Measurements from ENCODE around the gene GATM. TPM values are rescaled to one million over a fixed set of nuclear protein-coding genes. Genes with fewer than 3 reads are reported as not detected.

GATM gene
- total and polyA plus RNA-seq, 2 donors (not counting 1 experiment from before 2014, with no cell fraction given): 0.07 to 0.17 TPM

DNA sequence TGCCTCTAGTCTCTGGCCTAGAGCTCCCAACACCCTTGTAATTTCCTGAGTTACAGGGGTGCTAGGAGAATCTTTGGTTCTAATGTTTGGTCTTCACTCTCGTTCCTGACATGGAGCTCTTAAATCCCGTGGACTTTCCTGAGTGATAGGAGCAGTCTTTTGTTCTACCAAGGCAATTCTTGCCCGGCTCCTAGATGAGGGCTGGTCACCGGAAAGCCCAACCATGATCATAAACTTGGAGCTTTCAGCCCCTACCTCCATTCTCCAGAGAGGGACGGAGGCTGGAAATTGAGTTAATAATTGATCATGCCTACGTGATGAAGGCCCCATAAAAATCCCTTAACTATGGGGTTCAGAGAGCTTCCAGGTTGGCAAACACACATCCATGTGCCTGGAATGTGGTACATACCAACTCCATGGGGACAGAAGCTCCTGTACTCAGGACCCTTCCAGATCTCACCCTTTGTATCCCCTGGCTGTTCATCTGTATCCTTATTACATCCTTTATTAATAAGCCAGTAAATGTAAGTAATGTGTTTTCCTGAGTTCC, 18.8 kb upstream of the GATM start:
- H3K9ac ChIP-seq (ENCODE audit: insufficient read depth, low read length): no peak overlapping the region
- no peak overlapping the region for H3K4me2 ChIP-seq (ENCODE audit: extremely low read depth, insufficient read depth, low read length)
- no peaks in the 10 kb centered on the region for H3K4me1 ChIP-seq (ENCODE audit: control insufficient read depth, extremely low read depth, insufficient read depth, low read length)
- no peak overlapping the region for H2AFZ ChIP-seq (ENCODE audit: low read length)
- H4K20me1 ChIP-seq (ENCODE audit: control insufficient read depth, extremely low read depth, insufficient read depth, low read length): no peaks in the 10 kb centered on the region
- H3K9me3 ChIP-seq (ENCODE audit: control insufficient read depth, insufficient read depth, low read depth, low read length): no peaks in the 10 kb centered on the region
- H3K79me2 ChIP-seq (ENCODE audit: control insufficient read depth, insufficient read depth, low read length): no peaks in the 10 kb centered on the region
- H3K27ac ChIP-seq (ENCODE audit: insufficient read depth, low read length): no peak overlapping the region
- no peaks in the 10 kb centered on the region for H3K36me3 ChIP-seq (ENCODE audit: control insufficient read depth, insufficient read depth, low read length)
- no peak overlapping the region for H3K4me3 ChIP-seq (replicated peaks in 1 of 4; ENCODE audit: control extremely low read depth in 1 of 4, insufficient read depth in 1 of 4, low read depth in 3 of 4, low read length in 4 of 4)
- no peak for TF ChIP-seq EZH2 (IDR thresholded peaks at IDR 0.05; ENCODE audit: low read length, missing control alignments)
- TF ChIP-seq, protein P1, sequence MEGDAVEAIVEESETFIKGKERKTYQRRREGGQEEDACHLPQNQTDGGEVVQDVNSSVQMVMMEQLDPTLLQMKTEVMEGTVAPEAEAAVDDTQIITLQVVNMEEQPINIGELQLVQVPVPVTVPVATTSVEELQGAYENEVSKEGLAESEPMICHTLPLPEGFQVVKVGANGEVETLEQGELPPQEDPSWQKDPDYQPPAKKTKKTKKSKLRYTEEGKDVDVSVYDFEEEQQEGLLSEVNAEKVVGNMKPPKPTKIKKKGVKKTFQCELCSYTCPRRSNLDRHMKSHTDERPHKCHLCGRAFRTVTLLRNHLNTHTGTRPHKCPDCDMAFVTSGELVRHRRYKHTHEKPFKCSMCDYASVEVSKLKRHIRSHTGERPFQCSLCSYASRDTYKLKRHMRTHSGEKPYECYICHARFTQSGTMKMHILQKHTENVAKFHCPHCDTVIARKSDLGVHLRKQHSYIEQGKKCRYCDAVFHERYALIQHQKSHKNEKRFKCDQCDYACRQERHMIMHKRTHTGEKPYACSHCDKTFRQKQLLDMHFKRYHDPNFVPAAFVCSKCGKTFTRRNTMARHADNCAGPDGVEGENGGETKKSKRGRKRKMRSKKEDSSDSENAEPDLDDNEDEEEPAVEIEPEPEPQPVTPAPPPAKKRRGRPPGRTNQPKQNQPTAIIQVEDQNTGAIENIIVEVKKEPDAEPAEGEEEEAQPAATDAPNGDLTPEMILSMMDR (conservative IDR thresholded peaks at IDR 0.05 in 1 of 2, IDR thresholded peaks at IDR 0.05 in 1 of 2; ENCODE audit: low read depth in 1 of 2, low read length in 2 of 2): no peak
- no peak for DNase-seq (ENCODE audit: low read depth in 2 of 2)
- peaks cover 8% of the 10 kb centered on the region for H3K27me3 ChIP-seq (ENCODE audit: control insufficient read depth, insufficient read depth, low read length)

GRCh38 chr15:45395943-45396342, 17.6 kb upstream of the GATM start:
- no peak overlapping the region for H2AFZ ChIP-seq (ENCODE audit: low read length)
- DNase-seq (ENCODE audit: low read depth in 2 of 2): no peak
- H3K4me1 ChIP-seq (ENCODE audit: control insufficient read depth, extremely low read depth, insufficient read depth, low read length): no peaks in the 10 kb centered on the region
- H3K27ac ChIP-seq (ENCODE audit: insufficient read depth, low read length): no peak overlapping the region
- peaks cover 8% of the 10 kb centered on the region for H3K27me3 ChIP-seq (ENCODE audit: control insufficient read depth, insufficient read depth, low read length)
- H3K9me3 ChIP-seq (ENCODE audit: control insufficient read depth, insufficient read depth, low read depth, low read length): no peaks in the 10 kb centered on the region
- TF ChIP-seq, protein P1 (conservative IDR thresholded peaks at IDR 0.05 in 1 of 2, IDR thresholded peaks at IDR 0.05 in 1 of 2; ENCODE audit: low read depth in 1 of 2, low read length in 2 of 2): no peak
- no peak for TF ChIP-seq EZH2 (IDR thresholded peaks at IDR 0.05; ENCODE audit: low read length, missing control alignments)
- H4K20me1 ChIP-seq (ENCODE audit: control insufficient read depth, extremely low read depth, insufficient read depth, low read length): no peaks in the 10 kb centered on the region
- no peaks in the 10 kb centered on the region for H3K79me2 ChIP-seq (ENCODE audit: control insufficient read depth, insufficient read depth, low read length)
- H3K36me3 ChIP-seq (ENCODE audit: control insufficient read depth, insufficient read depth, low read length): no peaks in the 10 kb centered on the region
- no peak overlapping the region for H3K4me3 ChIP-seq (replicated peaks in 1 of 4; ENCODE audit: control extremely low read depth in 1 of 4, insufficient read depth in 1 of 4, low read depth in 3 of 4, low read length in 4 of 4)
- no peak overlapping the region for H3K4me2 ChIP-seq (ENCODE audit: extremely low read depth, insufficient read depth, low read length)
- no peak overlapping the region for H3K9ac ChIP-seq (ENCODE audit: insufficient read depth, low read length)

GRCh38 chr15:45394681-45395080, 16.3 kb upstream of the GATM start:
- Histone ChIP-seq H2AFZ (ENCODE audit: low read length) (no peak overlapping the region), H3K36me3 (ENCODE audit: control insufficient read depth, insufficient read depth, low read length) (no peaks in the 10 kb centered on the region), H3K4me2 (ENCODE audit: extremely low read depth, insufficient read depth, low read length) (no peak overlapping the region), H3K4me3 (replicated peaks in 1 of 4; ENCODE audit: control extremely low read depth in 1 of 4, insufficient read depth in 1 of 4, low read depth in 3 of 4, low read length in 4 of 4) (no peak overlapping the region), H3K9ac (ENCODE audit: insufficient read depth, low read length) (no peak overlapping the region), H4K20me1 (ENCODE audit: control insufficient read depth, extremely low read depth, insufficient read depth, low read length) (no peaks in the 10 kb centered on the region), H3K4me1 (ENCODE audit: control insufficient read depth, extremely low read depth, insufficient read depth, low read length) (no peaks in the 10 kb centered on the region), H3K27ac (ENCODE audit: insufficient read depth, low read length) (no peak overlapping the region), H3K79me2 (ENCODE audit: control insufficient read depth, insufficient read depth, low read length) (no peaks in the 10 kb centered on the region), H3K9me3 (ENCODE audit: control insufficient read depth, insufficient read depth, low read depth, low read length) (no peaks in the 10 kb centered on the region), H3K27me3 (ENCODE audit: control insufficient read depth, insufficient read depth, low read length) (peaks cover 8% of the 10 kb centered on the region)
- DNase-seq (ENCODE audit: low read depth in 2 of 2): no peak
- TF ChIP-seq EZH2 (IDR thresholded peaks at IDR 0.05; ENCODE audit: low read length, missing control alignments): no peak
- TF ChIP-seq, protein P1 (conservative IDR thresholded peaks at IDR 0.05 in 1 of 2, IDR thresholded peaks at IDR 0.05 in 1 of 2; ENCODE audit: low read depth in 1 of 2, low read length in 2 of 2): no peak
